HepG2 (cell line): ENCODE data around the gene STKLD1. TPM values are rescaled to one million over a fixed set of nuclear protein-coding genes. Genes with fewer than 3 reads are reported as not detected.

Experiments
- AGO2 ChIP-seq: fragments of 200-400 bp; formaldehyde crosslinking; optimal IDR thresholded peaks from 2 replicates; pipeline ENCODE3; 2017; ENCODE audit warnings: mild to moderate bottlenecking, low read depth, low read length, moderate library complexity
- BCL6 ChIP-seq: IDR thresholded peaks from 2 replicates; pipeline ENCODE4 v1.6.1; 2016; ENCODE audit warnings: missing genetic modification reagents, missing compliant biosample characterization
- MTA3 ChIP-seq: sonication (generic); formaldehyde crosslinking; IDR thresholded peaks from 2 replicates; pipeline ENCODE4 v1.4.0; 2020; ENCODE audit warnings: missing genetic modification reagents
- NR2C2 ChIP-seq: sonication (generic); formaldehyde crosslinking; IDR thresholded peaks from 2 replicates; pipeline ENCODE4 v1.4.0; 2020; ENCODE audit warnings: missing genetic modification reagents, mild to moderate bottlenecking, moderate library complexity, borderline replicate concordance
- TARDBP ChIP-seq: sonication (generic); formaldehyde crosslinking; IDR thresholded peaks from 2 replicates; pipeline ENCODE4 v1.8.0; 2022; ENCODE audit warnings: mild to moderate bottlenecking, missing genetic modification reagents
- TRAFD1 ChIP-seq: sonication (generic); formaldehyde crosslinking; IDR thresholded peaks from 2 replicates; pipeline ENCODE4 v1.5.1; 2020; ENCODE audit warnings: missing genetic modification reagents, mild to moderate bottlenecking, borderline replicate concordance
- ZFP62 ChIP-seq: sonication (generic); formaldehyde crosslinking; IDR thresholded peaks from 2 replicates; pipeline ENCODE4 v1.4.0; 2020; ENCODE audit warnings: missing genetic modification reagents
- ZNF180 ChIP-seq: sonication (generic); formaldehyde crosslinking; IDR thresholded peaks from 2 replicates; pipeline ENCODE4 v1.4.0; 2020; ENCODE audit warnings: low read depth, missing genetic modification reagents, borderline replicate concordance
- ZNF260 ChIP-seq: sonication (generic); formaldehyde crosslinking; IDR thresholded peaks from 2 replicates; pipeline ENCODE4 v1.4.0; 2020; ENCODE audit warnings: missing genetic modification reagents, low read depth, mild to moderate bottlenecking, borderline replicate concordance
- ZNF382 ChIP-seq: sonication (generic); formaldehyde crosslinking; IDR thresholded peaks from 2 replicates; pipeline ENCODE4 v1.5.0; 2020; ENCODE audit warnings: missing genetic modification reagents, mild to moderate bottlenecking, borderline replicate concordance
- ZNF546 ChIP-seq: sonication (generic); formaldehyde crosslinking; conservative IDR thresholded peaks from 2 replicates; pipeline ENCODE4 v1.8.1; 2023; ENCODE audit warnings: mild to moderate bottlenecking, missing genetic modification reagents
- ZNF607 ChIP-seq: sonication (generic); formaldehyde crosslinking; IDR thresholded peaks from 2 replicates; pipeline ENCODE4 v1.5.1; 2020; ENCODE audit warnings: missing genetic modification reagents, mild to moderate bottlenecking, borderline replicate concordance
- ZNF724P ChIP-seq: sonication (generic); formaldehyde crosslinking; IDR thresholded peaks from 2 replicates; pipeline ENCODE4 v1.8.0; 2022; ENCODE audit warnings: missing genetic modification reagents, borderline replicate concordance
- polyA plus RNA-seq, 8 experiments: library from polyadenylated mRNA; depleted of rRNA in 3 of 8; stranded (reverse) in 7 of 8; unstranded in 1 of 8; fragments of >200 nt; fragmentation: Illumina TruSeq in 4 of 8; extraction: Trizol in 4 of 8; gene quantifications; 2 replicates each; pipeline versions ENCODE4 v1.2.1 to v1.2.3, GENCODE V29; 2011 to 2016; ENCODE audit warnings: low read depth in 4 of 8, missing spikeins in 1 of 8, mixed read lengths in 1 of 8; ENCODE audit not compliant: insufficient read depth in 1 of 8
- total RNA-seq, 5 experiments: library from RNA; depleted of rRNA; stranded (reverse); fragments of >200 nt; fragmentation: Illumina TruSeq; extraction: Trizol; gene quantifications; 2 replicates each; pipeline ENCODE4 v1.2.3, GENCODE V29; 2016; ENCODE audit warnings: low read depth in 1 of 5
- TF ChIP-seq, protein P1 (sequence below): conservative IDR thresholded peaks from 2 replicates; pipeline ENCODE4 v1.6.1; 2018; ENCODE audit warnings: missing genetic modification reagents
- TF ChIP-seq, protein P2 (sequence below): sonication (generic); formaldehyde crosslinking; IDR thresholded peaks from 2 replicates; pipeline ENCODE4 v1.5.0; 2020; ENCODE audit warnings: mild to moderate bottlenecking, missing genetic modification reagents, borderline replicate concordance
- TF ChIP-seq, protein P3 (sequence below): sonication (generic); formaldehyde crosslinking; IDR thresholded peaks from 2 replicates; pipeline ENCODE4 v1.8.0; 2023; ENCODE audit warnings: mild to moderate bottlenecking, missing genetic modification reagents
- TF ChIP-seq, protein P4 (sequence below): sonication (generic); formaldehyde crosslinking; IDR thresholded peaks from 2 replicates; pipeline ENCODE4 v1.5.0; 2020; ENCODE audit warnings: missing genetic modification reagents, mild to moderate bottlenecking, borderline replicate concordance

STKLD1 gene
- total and polyA plus RNA-seq, 2 of the 13 experiments (the other 11 are each of a cell fraction or from before 2014, with no cell fraction given): 1.5 to 2.2 TPM

- TF ChIP-seq ZNF607 (CRISPR knock-in tag): no peak
- TF ChIP-seq ZNF546 (CRISPR knock-in tag): no peak
- TF ChIP-seq ZNF180 (CRISPR knock-in tag): no peak
- no peak for TF ChIP-seq ZNF260
- TF ChIP-seq AGO2: peak; percentile 73
- TF ChIP-seq, protein P1, sequence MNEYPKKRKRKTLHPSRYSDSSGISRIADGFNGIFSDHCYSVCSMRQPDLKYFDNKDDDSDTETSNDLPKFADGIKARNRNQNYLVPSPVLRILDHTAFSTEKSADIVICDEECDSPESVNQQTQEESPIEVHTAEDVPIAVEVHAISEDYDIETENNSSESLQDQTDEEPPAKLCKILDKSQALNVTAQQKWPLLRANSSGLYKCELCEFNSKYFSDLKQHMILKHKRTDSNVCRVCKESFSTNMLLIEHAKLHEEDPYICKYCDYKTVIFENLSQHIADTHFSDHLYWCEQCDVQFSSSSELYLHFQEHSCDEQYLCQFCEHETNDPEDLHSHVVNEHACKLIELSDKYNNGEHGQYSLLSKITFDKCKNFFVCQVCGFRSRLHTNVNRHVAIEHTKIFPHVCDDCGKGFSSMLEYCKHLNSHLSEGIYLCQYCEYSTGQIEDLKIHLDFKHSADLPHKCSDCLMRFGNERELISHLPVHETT: no peak
- TF ChIP-seq, protein P2, sequence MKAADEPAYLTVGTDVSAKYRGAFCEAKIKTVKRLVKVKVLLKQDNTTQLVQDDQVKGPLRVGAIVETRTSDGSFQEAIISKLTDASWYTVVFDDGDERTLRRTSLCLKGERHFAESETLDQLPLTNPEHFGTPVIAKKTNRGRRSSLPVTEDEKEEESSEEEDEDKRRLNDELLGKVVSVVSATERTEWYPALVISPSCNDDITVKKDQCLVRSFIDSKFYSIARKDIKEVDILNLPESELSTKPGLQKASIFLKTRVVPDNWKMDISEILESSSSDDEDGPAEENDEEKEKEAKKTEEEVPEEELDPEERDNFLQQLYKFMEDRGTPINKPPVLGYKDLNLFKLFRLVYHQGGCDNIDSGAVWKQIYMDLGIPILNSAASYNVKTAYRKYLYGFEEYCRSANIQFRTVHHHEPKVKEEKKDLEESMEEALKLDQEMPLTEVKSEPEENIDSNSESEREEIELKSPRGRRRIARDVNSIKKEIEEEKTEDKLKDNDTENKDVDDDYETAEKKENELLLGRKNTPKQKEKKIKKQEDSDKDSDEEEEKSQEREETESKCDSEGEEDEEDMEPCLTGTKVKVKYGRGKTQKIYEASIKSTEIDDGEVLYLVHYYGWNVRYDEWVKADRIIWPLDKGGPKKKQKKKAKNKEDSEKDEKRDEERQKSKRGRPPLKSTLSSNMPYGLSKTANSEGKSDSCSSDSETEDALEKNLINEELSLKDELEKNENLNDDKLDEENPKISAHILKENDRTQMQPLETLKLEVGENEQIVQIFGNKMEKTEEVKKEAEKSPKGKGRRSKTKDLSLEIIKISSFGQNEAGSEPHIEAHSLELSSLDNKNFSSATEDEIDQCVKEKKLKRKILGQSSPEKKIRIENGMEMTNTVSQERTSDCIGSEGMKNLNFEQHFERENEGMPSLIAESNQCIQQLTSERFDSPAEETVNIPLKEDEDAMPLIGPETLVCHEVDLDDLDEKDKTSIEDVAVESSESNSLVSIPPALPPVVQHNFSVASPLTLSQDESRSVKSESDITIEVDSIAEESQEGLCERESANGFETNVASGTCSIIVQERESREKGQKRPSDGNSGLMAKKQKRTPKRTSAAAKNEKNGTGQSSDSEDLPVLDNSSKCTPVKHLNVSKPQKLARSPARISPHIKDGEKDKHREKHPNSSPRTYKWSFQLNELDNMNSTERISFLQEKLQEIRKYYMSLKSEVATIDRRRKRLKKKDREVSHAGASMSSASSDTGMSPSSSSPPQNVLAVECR (CRISPR knock-in tag): peak; percentile 30; the same call in 1 of the 2 replicates
- no peak for TF ChIP-seq ZFP62 (CRISPR knock-in tag)
- no peak; the same call in 1 of the 2 replicates for TF ChIP-seq ZNF724P (CRISPR knock-in tag)
- TF ChIP-seq TARDBP (CRISPR knock-in tag): peak; percentile 38; the same call in 1 of the 2 replicates
- TF ChIP-seq, protein P3, sequence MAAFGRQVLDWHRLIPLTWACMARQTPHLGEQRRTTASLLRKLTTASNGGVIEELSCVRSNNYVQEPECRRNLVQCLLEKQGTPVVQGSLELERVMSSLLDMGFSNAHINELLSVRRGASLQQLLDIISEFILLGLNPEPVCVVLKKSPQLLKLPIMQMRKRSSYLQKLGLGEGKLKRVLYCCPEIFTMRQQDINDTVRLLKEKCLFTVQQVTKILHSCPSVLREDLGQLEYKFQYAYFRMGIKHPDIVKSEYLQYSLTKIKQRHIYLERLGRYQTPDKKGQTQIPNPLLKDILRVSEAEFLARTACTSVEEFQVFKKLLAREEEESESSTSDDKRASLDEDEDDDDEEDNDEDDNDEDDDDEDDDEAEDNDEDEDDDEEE (CRISPR knock-in tag): no peak; the same call in 1 of the 2 replicates
- TF ChIP-seq, protein P4, sequence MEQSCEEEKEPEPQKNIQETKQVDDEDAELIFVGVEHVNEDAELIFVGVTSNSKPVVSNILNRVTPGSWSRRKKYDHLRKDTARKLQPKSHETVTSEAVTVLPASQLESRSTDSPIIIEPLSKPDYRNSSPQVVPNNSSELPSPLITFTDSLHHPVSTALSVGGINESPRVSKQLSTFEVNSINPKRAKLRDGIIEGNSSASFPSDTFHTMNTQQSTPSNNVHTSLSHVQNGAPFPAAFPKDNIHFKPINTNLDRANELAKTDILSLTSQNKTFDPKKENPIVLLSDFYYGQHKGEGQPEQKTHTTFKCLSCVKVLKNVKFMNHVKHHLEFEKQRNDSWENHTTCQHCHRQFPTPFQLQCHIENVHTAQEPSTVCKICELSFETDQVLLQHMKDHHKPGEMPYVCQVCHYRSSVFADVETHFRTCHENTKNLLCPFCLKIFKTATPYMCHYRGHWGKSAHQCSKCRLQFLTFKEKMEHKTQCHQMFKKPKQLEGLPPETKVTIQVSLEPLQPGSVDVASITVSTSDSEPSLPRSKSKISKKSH (CRISPR knock-in tag): peak; percentile 56; the same call in 1 of the 2 replicates
- TF ChIP-seq NR2C2 (CRISPR knock-in tag): peak; percentile 27; the same call in 1 of the 2 replicates
- no peak for TF ChIP-seq ZNF382 (CRISPR knock-in tag)
- TF ChIP-seq MTA3 (CRISPR knock-in tag): no peak
- no peak for TF ChIP-seq BCL6 (CRISPR knock-in tag)
- TF ChIP-seq TRAFD1 (CRISPR knock-in tag): no peak
These were observed 24.1 kb upstream of the STKLD1 start (continued) for GRCh38 chr9:133351908-133352634.
